HL-60 (cell line): ENCODE results near the gene MORF4L1.

Experiments
- DNase-seq, 2 experiments: peaks; one replicate each; pipeline ENCODE4 v3.0.0-alpha.2; 2010 to 2020; ENCODE audit warnings: low read depth in 1 of 2, low spot score in 1 of 2
- H3K27ac ChIP-seq: fragments of 250-450 bp; sonication (Bioruptor Pico); replicated peaks from 2 replicates; pipeline ENCODE4 v1.5.1; 2020; ENCODE audit warnings: mild to moderate bottlenecking, moderate library complexity
- H3K27me3 ChIP-seq: fragments of 250-450 bp; sonication (Bioruptor Pico); 2 replicates; pipeline ENCODE4 v1.5.1; 2021; ENCODE audit warnings: mild to moderate bottlenecking, moderate library complexity; ENCODE audit not compliant: insufficient read depth, poor library complexity, severe bottlenecking
- H3K4me3 ChIP-seq: replicated peaks from 2 replicates; pipeline ENCODE4 v1.5.1; 2011; ENCODE audit warnings: mild to moderate bottlenecking, control low read depth, low read length; ENCODE audit not compliant: insufficient read depth
- GABPA ChIP-seq: IDR thresholded peaks from 2 replicates; pipeline ENCODE4 v1.6.1; 2012; ENCODE audit warnings: low read depth
- POLR2AphosphoS5 ChIP-seq: IDR thresholded peaks from 2 replicates; pipeline ENCODE4 v1.6.1; 2012; ENCODE audit warnings: low read depth
- REST ChIP-seq: IDR thresholded peaks from 2 replicates; pipeline ENCODE4 v1.6.1; 2012; ENCODE audit warnings: low read depth; ENCODE audit not compliant: insufficient replicate concordance
- SPI1 ChIP-seq: IDR thresholded peaks from 2 replicates; pipeline ENCODE4 v1.6.1; 2012; ENCODE audit warnings: low read depth, mild to moderate bottlenecking, borderline replicate concordance
- long read RNA-seq: library from polyadenylated mRNA; unstranded; transcript quantifications from one replicate; pipeline ENCODE4 v2.0.0, GENCODE V29; 2020
- TF ChIP-seq, protein P1 (sequence below): IDR thresholded peaks from one replicate; pipeline ENCODE4 v1.5.1; 2011; ENCODE audit warnings: low read length, control low read depth, inconsistent platforms; ENCODE audit not compliant: insufficient read depth

The MORF4L1 gene, protein sequence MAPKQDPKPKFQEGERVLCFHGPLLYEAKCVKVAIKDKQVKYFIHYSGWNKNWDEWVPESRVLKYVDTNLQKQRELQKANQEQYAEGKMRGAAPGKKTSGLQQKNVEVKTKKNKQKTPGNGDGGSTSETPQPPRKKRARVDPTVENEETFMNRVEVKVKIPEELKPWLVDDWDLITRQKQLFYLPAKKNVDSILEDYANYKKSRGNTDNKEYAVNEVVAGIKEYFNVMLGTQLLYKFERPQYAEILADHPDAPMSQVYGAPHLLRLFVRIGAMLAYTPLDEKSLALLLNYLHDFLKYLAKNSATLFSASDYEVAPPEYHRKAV
- long read RNA-seq, transcript MORF4L1-203 (12 exons, 1,880 nt), result major isoform, 471 of 518 reads
- long read RNA-seq, partial matches to known transcripts, result 17 of 518 reads
- long read RNA-seq, other reads (novel, unspliced or antisense), result 24 of 518 reads

DNA sequence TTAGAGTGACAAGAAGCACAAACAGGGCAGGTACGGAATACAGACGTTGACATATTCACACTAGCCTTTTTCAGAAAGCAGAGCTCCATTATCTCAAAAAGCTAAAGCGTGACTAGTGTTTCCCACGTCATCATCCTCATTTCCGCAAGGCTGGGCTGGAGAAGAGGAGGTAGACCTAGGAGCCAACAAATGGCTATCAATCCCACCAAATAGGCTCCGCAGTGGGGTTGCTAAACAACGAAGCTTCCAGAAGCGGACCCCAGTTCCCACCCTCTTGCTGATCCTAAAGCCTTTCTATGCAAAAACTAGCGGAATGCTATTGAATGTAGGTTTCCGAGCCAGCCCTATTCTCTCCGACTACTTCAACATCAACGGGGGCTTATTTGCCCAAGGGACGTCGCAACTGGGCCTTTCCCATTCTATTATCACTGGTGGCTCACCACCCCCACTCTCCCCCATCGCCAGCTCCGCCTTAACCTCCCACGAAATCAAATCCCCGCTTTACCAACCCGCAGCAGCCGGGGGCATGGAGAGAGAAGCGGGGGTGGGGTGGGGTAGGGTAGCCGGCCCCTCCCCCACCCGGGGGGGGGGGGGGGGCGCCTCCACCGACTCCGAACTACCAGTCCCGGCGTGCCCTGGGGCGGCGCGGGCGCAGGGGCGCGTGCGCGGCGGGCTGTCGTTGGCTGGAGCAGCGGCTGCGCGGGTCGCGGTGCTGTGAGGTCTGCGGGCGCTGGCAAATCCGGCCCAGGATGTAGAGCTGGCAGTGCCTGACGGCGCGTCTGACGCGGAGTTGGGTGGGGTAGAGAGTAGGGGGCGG is at the start of gene MORF4L1:
MORF4L1 (plus strand) TSS at position 736 of the 817 bp plus-strand sequence. CDS start 128 bp downstream, outside the sequence.
- H3K27ac ChIP-seq, result peak within 1 kb of the TSS; percentile 100
- TF ChIP-seq, protein P1, sequence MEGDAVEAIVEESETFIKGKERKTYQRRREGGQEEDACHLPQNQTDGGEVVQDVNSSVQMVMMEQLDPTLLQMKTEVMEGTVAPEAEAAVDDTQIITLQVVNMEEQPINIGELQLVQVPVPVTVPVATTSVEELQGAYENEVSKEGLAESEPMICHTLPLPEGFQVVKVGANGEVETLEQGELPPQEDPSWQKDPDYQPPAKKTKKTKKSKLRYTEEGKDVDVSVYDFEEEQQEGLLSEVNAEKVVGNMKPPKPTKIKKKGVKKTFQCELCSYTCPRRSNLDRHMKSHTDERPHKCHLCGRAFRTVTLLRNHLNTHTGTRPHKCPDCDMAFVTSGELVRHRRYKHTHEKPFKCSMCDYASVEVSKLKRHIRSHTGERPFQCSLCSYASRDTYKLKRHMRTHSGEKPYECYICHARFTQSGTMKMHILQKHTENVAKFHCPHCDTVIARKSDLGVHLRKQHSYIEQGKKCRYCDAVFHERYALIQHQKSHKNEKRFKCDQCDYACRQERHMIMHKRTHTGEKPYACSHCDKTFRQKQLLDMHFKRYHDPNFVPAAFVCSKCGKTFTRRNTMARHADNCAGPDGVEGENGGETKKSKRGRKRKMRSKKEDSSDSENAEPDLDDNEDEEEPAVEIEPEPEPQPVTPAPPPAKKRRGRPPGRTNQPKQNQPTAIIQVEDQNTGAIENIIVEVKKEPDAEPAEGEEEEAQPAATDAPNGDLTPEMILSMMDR, result no peak
- TF ChIP-seq GABPA (no peak), POLR2AphosphoS5 (no peak), SPI1 (no peak), REST (no peak)
- DNase-seq, result peak; percentile 68 to 96

DNA sequence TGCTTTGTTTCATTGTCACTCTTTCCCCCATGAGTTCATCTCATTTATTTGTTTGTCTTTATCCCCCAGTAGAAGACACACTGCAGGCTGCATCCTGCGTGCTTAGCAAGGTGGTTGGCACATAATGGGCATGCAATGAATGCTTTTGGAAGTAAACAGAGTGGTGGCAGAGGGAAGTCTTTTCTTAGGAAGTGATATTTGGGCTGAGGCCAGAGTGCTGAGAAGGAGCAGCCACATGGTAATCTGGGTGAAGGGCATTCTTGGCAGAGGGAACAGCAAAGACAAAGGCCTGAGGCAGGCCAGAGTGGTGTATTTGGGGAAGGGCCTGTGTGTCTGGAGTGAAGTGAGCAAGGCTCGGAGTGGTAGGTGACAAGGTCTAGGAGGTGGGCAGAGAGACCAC is 43.8 kb upstream of the MORF4L1 start:
- H3K27me3 ChIP-seq, result no peaks in the 10 kb centered on the region

More for the DNA sequence above, at the start of gene MORF4L1:
- Histone ChIP-seq H3K4me3 (peak within 1 kb of the TSS; percentile 63), H3K27me3 (no peaks in the 10 kb centered on the region)

More for the DNA sequence above, 43.8 kb upstream of the MORF4L1 start:
- TF ChIP-seq REST (no peak), POLR2AphosphoS5 (no peak), SPI1 (no peak), GABPA (no peak)
- TF ChIP-seq, protein P1, result no peak
- no peak overlapping the region for H3K4me3 ChIP-seq
- no peak overlapping the region for H3K27ac ChIP-seq
- no peak for DNase-seq
